GM12872 (cell line): ENCODE results near the gene CD2.

Experiments
- CTCF ChIP-seq: IDR thresholded peaks from 3 replicates; pipeline ENCODE4 v1.5.1; 2011; ENCODE audit warnings: low read depth, mild to moderate bottlenecking, low read length, moderate library complexity; ENCODE audit not compliant: insufficient read depth

The CD2 gene

DNA sequence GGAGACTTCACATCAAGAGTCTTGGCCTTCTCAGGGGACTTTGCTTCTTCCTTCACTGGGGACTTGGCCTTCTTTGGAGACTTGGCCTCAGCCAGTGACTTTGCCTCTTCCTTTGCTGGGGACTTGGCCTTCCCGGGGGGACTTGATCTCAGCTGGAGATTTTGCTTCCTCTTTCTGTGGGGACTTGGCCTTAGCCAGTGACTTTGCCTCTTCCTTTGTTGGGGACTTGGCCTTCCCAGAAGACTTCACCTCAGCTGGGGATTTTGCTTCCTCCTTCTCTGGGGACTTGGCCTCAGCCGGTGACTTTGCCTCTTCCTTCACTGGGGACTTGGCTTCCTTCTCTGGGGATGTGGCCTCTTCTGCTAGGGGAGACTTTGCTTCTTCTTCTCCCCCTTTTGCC, 13.5 kb upstream of the CD2 start:
- no peak for TF ChIP-seq CTCF

DNA sequence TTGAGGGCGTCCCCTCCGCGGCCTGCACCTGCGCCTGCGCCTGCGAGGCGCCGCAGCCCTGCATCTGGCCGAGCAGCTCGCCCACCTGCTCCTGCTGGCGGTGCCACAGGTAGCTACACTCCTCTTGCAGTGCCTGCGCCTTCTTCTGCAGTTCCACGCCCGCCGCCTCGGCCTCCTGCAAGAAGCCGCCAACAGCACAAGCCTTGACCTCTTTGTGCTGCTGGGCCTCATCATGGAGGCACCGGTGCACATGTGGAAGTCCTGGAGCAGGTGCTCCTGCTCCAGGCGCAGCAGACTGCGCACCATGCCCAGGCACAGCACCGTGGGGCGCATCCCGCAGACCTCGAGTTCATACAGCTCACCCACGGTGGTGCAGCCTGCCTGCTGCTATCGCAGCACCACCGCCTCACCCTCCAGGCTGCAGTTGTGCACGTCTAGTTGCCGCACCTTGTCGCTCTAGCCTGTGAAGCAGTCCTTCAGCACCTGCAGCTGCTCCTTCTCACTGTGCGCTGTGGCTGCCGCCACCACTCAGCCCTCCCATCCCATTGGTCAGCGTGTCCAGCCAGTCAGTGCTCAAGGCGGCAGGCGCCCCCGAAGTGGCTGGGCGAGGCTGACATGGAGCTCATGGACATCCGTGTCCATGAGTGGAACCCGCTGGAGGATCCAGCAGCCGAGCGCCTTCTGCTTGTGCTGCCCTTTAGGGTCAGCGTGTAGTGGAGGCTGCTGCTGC, 12.2 kb upstream of the CD2 start:
- no peak for TF ChIP-seq CTCF

DNA sequence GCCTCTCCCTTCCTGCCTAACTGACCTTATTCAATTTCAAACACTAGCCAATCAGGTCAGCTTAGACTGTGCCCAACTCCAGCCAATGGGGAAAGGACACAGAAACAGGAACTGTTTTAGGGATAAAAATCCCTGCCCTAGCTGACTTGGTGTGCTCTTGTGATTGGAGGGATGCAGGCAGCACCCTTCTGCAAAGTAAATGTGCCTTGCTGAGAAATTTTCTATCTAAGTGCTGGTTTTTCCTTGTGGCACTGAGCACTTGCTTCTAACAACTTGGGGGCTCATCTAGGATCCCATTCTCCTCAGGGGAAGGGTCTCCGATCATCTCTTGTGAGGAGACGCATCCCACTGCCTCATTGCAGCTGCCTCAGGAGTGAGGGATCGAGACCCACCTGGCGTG, 10.7 kb upstream of the CD2 start:
- no peak for TF ChIP-seq CTCF

GRCh38 chr1:116748272-116748671, 6.0 kb upstream of the CD2 start:
- TF ChIP-seq CTCF, result no peak

- TF ChIP-seq CTCF, result no peak
Measured at GRCh38 chr1:116751146-116751545, 3.1 kb upstream of the CD2 start.

DNA sequence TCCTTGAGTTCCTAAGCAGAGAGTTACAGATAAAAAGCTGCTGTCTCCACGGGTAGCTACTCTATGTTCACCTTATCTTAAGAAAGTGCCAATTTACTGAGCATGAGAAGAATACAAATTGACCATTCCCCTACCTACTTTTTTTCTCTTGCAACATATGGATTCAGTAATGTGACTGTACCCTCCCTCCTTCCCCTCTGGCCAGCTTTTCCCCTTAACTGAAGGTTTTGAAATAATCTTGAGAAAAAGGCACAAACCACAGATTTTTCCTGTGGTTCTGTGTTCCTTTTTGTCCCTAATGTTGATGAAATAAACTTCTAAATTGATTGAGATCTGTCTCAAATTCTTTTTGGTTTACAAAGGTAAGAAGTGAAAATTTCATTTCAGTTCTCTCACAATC, 2.6 kb upstream of the CD2 start:
- no peak for TF ChIP-seq CTCF

GRCh38 chr1:116753312-116753711, 918 bp upstream of the CD2 start:
- no peak for TF ChIP-seq CTCF
